OCI-LY1 (cell line): ENCODE measurements around the gene KCTD20.
A peak's percentile ranks its signal among the peaks of the same experiment; 100 is the strongest.

Experiments
- H2AFZ ChIP-seq: fragments of 200-600 bp; sonication (generic), shearing (Covaris generic); 2 replicates; pipeline ENCODE4 v1.6.0; 2014; ENCODE audit warnings: antibody characterized with exemption, mild to moderate bottlenecking, low read length
- H3F3A ChIP-seq: fragments of 200-600 bp; sonication (generic), shearing (Covaris generic); 2 replicates; pipeline ENCODE4 v1.6.0; 2014; ENCODE audit warnings: mild to moderate bottlenecking, antibody characterized with exemption, low read length, moderate library complexity; ENCODE audit not compliant: insufficient read depth
- H3K27ac ChIP-seq: fragments of 200-600 bp; sonication (generic); 2 replicates; pipeline ENCODE4 v1.5.1; 2014; ENCODE audit warnings: low read length, mixed run types, mild to moderate bottlenecking, low read depth; ENCODE audit not compliant: poor library complexity, severe bottlenecking
- H3K27me3 ChIP-seq: fragments of 200-600 bp; sonication (generic); 2 replicates; pipeline ENCODE4 v1.6.0; 2014; ENCODE audit warnings: antibody characterized with exemption, mild to moderate bottlenecking, low read length, moderate library complexity; ENCODE audit not compliant: insufficient read depth
- H3K36me3 ChIP-seq: fragments of 200-600 bp; sonication (generic); 2 replicates; pipeline ENCODE4 v1.6.1; 2014; ENCODE audit warnings: mild to moderate bottlenecking, antibody characterized with exemption, low read length, moderate library complexity, mixed read lengths; ENCODE audit not compliant: insufficient read depth
- H3K4me1 ChIP-seq: fragments of 200-600 bp; sonication (generic); 2 replicates; pipeline ENCODE4 v1.5.1; 2014; ENCODE audit warnings: mild to moderate bottlenecking, low read length, moderate library complexity; ENCODE audit not compliant: insufficient read depth, severe bottlenecking
- H3K4me2 ChIP-seq: fragments of 200-600 bp; sonication (generic), shearing (Covaris generic); 2 replicates; pipeline ENCODE4 v1.6.1; 2014; ENCODE audit warnings: low read length
- H3K4me3 ChIP-seq: fragments of 200-600 bp; sonication (generic); 2 replicates; pipeline ENCODE4 v1.5.1; 2014; ENCODE audit warnings: low read length, low read depth, mild to moderate bottlenecking, mixed read lengths; ENCODE audit not compliant: poor library complexity, severe bottlenecking
- H3K79me2 ChIP-seq: fragments of 200-600 bp; shearing (Covaris generic); 2 replicates; pipeline ENCODE4 v1.6.1; 2016; ENCODE audit warnings: mixed run types, low read length, mixed read lengths; ENCODE audit not compliant: insufficient read depth
- H3K9ac ChIP-seq: fragments of 200-600 bp; sonication (generic), shearing (Covaris generic); 2 replicates; pipeline ENCODE4 v1.6.1; 2014; ENCODE audit warnings: mild to moderate bottlenecking, low read length, mixed read lengths
- H3K9me2 ChIP-seq: fragments of 200-600 bp; sonication (generic), shearing (Covaris generic); 2 replicates; pipeline ENCODE4 v1.6.1; 2014; ENCODE audit warnings: low read depth, mild to moderate bottlenecking, low read length, mixed read lengths
- H3K9me3 ChIP-seq: fragments of 200-600 bp; shearing (Covaris generic); 2 replicates; pipeline ENCODE4 v1.6.1; 2014; ENCODE audit warnings: low read length, mixed read lengths
- H4K20me1 ChIP-seq: fragments of 200-600 bp; sonication (generic), shearing (Covaris generic); 2 replicates; pipeline ENCODE4 v1.6.0; 2016; ENCODE audit warnings: mild to moderate bottlenecking, low read length; ENCODE audit not compliant: insufficient read depth
- EZH2 ChIP-seq: fragments of 200-600 bp; sonication (generic), shearing (Covaris generic); IDR thresholded peaks from 2 replicates; pipeline ENCODE4 v1.8.0; 2017; ENCODE audit warnings: borderline replicate concordance, mixed run types, mild to moderate bottlenecking, antibody characterized with exemption, low read length, moderate library complexity, mixed read lengths
- TF ChIP-seq, protein P1 (sequence below): fragments of 200-600 bp; sonication (generic), shearing (Covaris generic); IDR thresholded peaks from 2 replicates; pipeline ENCODE4 v1.5.1; 2017; ENCODE audit warnings: mild to moderate bottlenecking, antibody characterized with exemption, low read length, moderate library complexity, mixed read lengths

Gene KCTD20

DNA sequence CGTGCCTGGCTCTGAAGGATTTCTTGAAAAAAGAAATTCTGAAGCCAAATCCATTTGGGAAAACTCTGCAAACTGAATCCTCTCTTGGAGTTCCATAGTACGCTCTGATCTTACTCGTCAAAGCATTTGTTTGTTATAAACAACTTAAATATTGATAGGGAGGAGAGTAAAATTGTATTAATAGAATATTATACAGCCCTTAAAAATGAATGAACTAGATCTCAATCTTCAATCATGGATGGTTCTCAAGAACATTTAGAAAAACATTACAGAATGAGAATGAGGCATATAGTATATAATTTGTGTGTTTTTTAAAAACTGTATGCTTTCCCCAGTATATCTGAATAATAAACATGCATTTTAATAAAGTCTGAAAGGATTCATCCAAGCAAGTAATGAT, 24.8 kb downstream of the KCTD20 start:
- H3K9ac ChIP-seq: no peak overlapping the region
- peaks cover 67% of the 10 kb centered on the region for H3K79me2 ChIP-seq
- no peak overlapping the region for H3K4me3 ChIP-seq
- H2AFZ ChIP-seq: no peak overlapping the region
- TF ChIP-seq, protein P1, sequence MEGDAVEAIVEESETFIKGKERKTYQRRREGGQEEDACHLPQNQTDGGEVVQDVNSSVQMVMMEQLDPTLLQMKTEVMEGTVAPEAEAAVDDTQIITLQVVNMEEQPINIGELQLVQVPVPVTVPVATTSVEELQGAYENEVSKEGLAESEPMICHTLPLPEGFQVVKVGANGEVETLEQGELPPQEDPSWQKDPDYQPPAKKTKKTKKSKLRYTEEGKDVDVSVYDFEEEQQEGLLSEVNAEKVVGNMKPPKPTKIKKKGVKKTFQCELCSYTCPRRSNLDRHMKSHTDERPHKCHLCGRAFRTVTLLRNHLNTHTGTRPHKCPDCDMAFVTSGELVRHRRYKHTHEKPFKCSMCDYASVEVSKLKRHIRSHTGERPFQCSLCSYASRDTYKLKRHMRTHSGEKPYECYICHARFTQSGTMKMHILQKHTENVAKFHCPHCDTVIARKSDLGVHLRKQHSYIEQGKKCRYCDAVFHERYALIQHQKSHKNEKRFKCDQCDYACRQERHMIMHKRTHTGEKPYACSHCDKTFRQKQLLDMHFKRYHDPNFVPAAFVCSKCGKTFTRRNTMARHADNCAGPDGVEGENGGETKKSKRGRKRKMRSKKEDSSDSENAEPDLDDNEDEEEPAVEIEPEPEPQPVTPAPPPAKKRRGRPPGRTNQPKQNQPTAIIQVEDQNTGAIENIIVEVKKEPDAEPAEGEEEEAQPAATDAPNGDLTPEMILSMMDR: no peak
- no peak for TF ChIP-seq EZH2
- no peaks in the 10 kb centered on the region for H3K27me3 ChIP-seq
- H3K27ac ChIP-seq: no peak overlapping the region
- peaks cover 14% of the 10 kb centered on the region for H3K4me1 ChIP-seq
- no peaks in the 10 kb centered on the region for H4K20me1 ChIP-seq
- no peak overlapping the region for H3K4me2 ChIP-seq
- H3K9me3 ChIP-seq: no peaks in the 10 kb centered on the region
- H3K36me3 ChIP-seq: peaks cover 33% of the 10 kb centered on the region
- H3K9me2 ChIP-seq: no peaks in the 10 kb centered on the region
- no peaks in the 10 kb centered on the region for H3F3A ChIP-seq

GRCh38 chr6:36469148-36469661, 26.4 kb downstream of the KCTD20 start:
- no peaks in the 10 kb centered on the region for H3K27me3 ChIP-seq
- H3K27ac ChIP-seq: peak overlapping the region; percentile 23
- H3K9ac ChIP-seq: no peak overlapping the region
- no peaks in the 10 kb centered on the region for H3K9me3 ChIP-seq
- peaks cover 14% of the 10 kb centered on the region for H3K4me1 ChIP-seq
- H3F3A ChIP-seq: no peaks in the 10 kb centered on the region
- no peak overlapping the region for H3K4me3 ChIP-seq
- peaks cover 35% of the 10 kb centered on the region for H3K36me3 ChIP-seq
- TF ChIP-seq, protein P1: peak; percentile 12; the same call in 1 of the 2 replicates
- TF ChIP-seq EZH2: no peak
- H3K79me2 ChIP-seq: peaks cover 52% of the 10 kb centered on the region
- H2AFZ ChIP-seq: no peak overlapping the region
- H3K4me2 ChIP-seq: peak overlapping the region; percentile 35; the same call in 1 of the 2 replicates
- H4K20me1 ChIP-seq: no peaks in the 10 kb centered on the region
- no peaks in the 10 kb centered on the region for H3K9me2 ChIP-seq

- Histone ChIP-seq H3K4me3 (no peak overlapping the region), H3F3A (no peaks in the 10 kb centered on the region), H3K36me3 (peaks cover 42% of the 10 kb centered on the region), H2AFZ (no peak overlapping the region), H3K9ac (no peak overlapping the region), H3K9me3 (no peaks in the 10 kb centered on the region), H3K27me3 (no peaks in the 10 kb centered on the region), H4K20me1 (no peaks in the 10 kb centered on the region), H3K4me1 (peaks cover 14% of the 10 kb centered on the region), H3K9me2 (no peaks in the 10 kb centered on the region), H3K27ac (no peak overlapping the region), H3K79me2 (peaks cover 46% of the 10 kb centered on the region), H3K4me2 (no peak overlapping the region)
- TF ChIP-seq, protein P1: no peak
- TF ChIP-seq EZH2: no peak
Measured at GRCh38 chr6:36469946-36470345, 27.1 kb downstream of the KCTD20 start.
